Heart left ventricle (tissue), 16 donors: Measurements from ENCODE around the gene KCNMA1. TPM values are rescaled to one million over a fixed set of nuclear protein-coding genes. Genes with fewer than 3 reads are reported as not detected.

Experiments
- ATAC-seq, 4 donors: fragments of 200-7000 bp; cut with Tn5 transposase; one replicate each; pipeline ENCODE4 v1.9.1; 2020 to 2022; ENCODE audit warnings: moderate library complexity in 4 of 4, mild to moderate bottlenecking in 3 of 4, moderate number of reproducible peaks in 1 of 4
- DNase-seq, 5 donors: peaks; one replicate each; pipeline ENCODE4 v3.0.0-alpha.2; 2020
- H3K27ac ChIP-seq, 12 donors: fragments of 200-600 bp; sonication (generic) in 4 of 12; one replicate each; pipeline versions ENCODE4 v1.5.0 to v1.8.0; 2016 to 2022; ENCODE audit warnings: mild to moderate bottlenecking in 2 of 12
- H3K27me3 ChIP-seq, 9 donors: fragments of 200-600 bp; sonication (generic) in 2 of 9; one replicate each; pipeline versions ENCODE4 v1.5.1 to v1.8.0; 2016 to 2022; ENCODE audit warnings: mild to moderate bottlenecking in 3 of 9
- H3K36me3 ChIP-seq, 9 donors: fragments of 200-600 bp; sonication (generic) in 2 of 9; one replicate each; pipeline versions ENCODE4 v1.5.0 to v1.8.0; 2018 to 2022; ENCODE audit warnings: mild to moderate bottlenecking in 2 of 9
- H3K4me1 ChIP-seq, 12 donors: fragments of 200-600 bp; sonication (generic) in 4 of 12; one replicate each; pipeline versions ENCODE4 v1.5.0 to v1.8.0; 2016 to 2022; ENCODE audit warnings: mild to moderate bottlenecking in 3 of 12
- H3K4me3 ChIP-seq, 12 donors: fragments of 200-600 bp; sonication (generic) in 4 of 12; one replicate each; pipeline versions ENCODE4 v1.5.0 to v1.8.0; 2017 to 2022; ENCODE audit warnings: mild to moderate bottlenecking in 9 of 12, moderate library complexity in 4 of 12
- H3K9me3 ChIP-seq, 12 donors: fragments of 200-600 bp; sonication (generic) in 4 of 12; one replicate each; pipeline versions ENCODE4 v1.5.0 to v1.8.0; 2016 to 2022; ENCODE audit warnings: mild to moderate bottlenecking in 1 of 12
- CTCF ChIP-seq, 12 donors: fragments of 200-600 bp; sonication (generic) in 4 of 12; IDR thresholded peaks; one replicate each; pipeline versions ENCODE4 v1.5.0 to v1.8.0; 2018 to 2022; ENCODE audit warnings: antibody characterized with exemption in 12 of 12, mild to moderate bottlenecking in 5 of 12
- POLR2A ChIP-seq, 2 donors: fragments of 450-650 bp; IDR thresholded peaks; one replicate each; pipeline ENCODE4 v1.6.1; 2017; ENCODE audit warnings: antibody characterized with exemption in 2 of 2, mild to moderate bottlenecking in 2 of 2, moderate library complexity in 2 of 2
- WGBS, 4 donors: extraction: QIAGEN DNeasy Blood & Tissue Kit in 2 of 4; methylation state at CpG; one replicate each; pipeline versions ENCODE4 v1.1.5 to v1.1.7; 2013 to 2018; 5-methylcytosine and 5-hydroxymethylcytosine counted together
- intact Hi-C, 10 donors: fragments of 100-400 bp; cut with DNase I; formaldehyde crosslinking; loops; one replicate each; pipeline versions ENCODE4 v1.11.1 to v1.14.2; 2022
- polyA plus RNA-seq, 2 donors: library from polyadenylated mRNA; stranded (reverse); fragments of 200-250 nt; gene quantifications; one replicate each; pipeline ENCODE4 v1.2.3, GENCODE V29; 2013
- total RNA-seq, 9 donors: library from RNA; depleted of rRNA in 2 of 9; stranded (reverse); fragments of >200 nt in 2 of 9; fragmentation: NEBNext Ultra II Directional in 3 of 9; extraction: Animal tissue kit (Norgen Biotek cat#: 25700) in 3 of 9; gene quantifications; one replicate each; pipeline versions ENCODE4 v1.1.0 to v1.2.4, GENCODE V29; 2016 to 2023
- donor health status: ischemic (EF 13 %, LVEDD 7.1; RV severe dilation, severe dysfunction).
- donor health status: healthy with polysubstance abuse.
- donor health status: DM: no; HTN: yes; CAD: no.
- donor health status: DM: no; HTN: no; CAD: no.
- donor health status: ischemic (EF 25% LVEDD 6.9; RV normal size, moderate dysfunction).
- donor health status: ischemic (EF 25% LVEDD 5.7; RV mildly dilated, moderate dysfunction).
- donor health status: healthy.
- donor health status: DM: yes; HTN: yes; CAD: no.
- donor health status: ischemic (EF 35%, LVEDD 5.7; RV mildly dilated, moderate dysfunction).
- donor health status: nonischemic (EF 11% LVEDD 7.7; RV severe dilation, severe dysfunction).
- donor health status: DM: yes; HTN: yes; CAD: no.
- donor health status: PGD.
- donor health status: ischemic (EF 29% LVEDD 5.4; RV normal size, mild dysfunction).
- donor health status: nonischemic (EF 23%, LVEDD 6.1; RV moderate dilation, normal function).

The KCNMA1 gene
- total and polyA plus RNA-seq, 11 donors = 0.39 to 8.7 (median 1.7) TPM

- ATAC-seq (no peak), DNase-seq (no peak)
- 79 to 89% (median 86%) methylated on average over 2 of the region's 2 CpGs for WGBS, 4 donors
- Histone ChIP-seq H3K4me1 (peaks cover 0 to 5% (median 0%) of the 10 kb centered on the region in 12 donors), H3K27ac (no peak overlapping the region), H3K27me3 (no peaks in the 10 kb centered on the region), H3K4me3 (no peak overlapping the region), H3K9me3 (no peaks in the 10 kb centered on the region), H3K36me3 (no peaks in the 10 kb centered on the region)
- intact Hi-C loops = no loop called here
- TF ChIP-seq POLR2A (IDR thresholded peaks at IDR 0.05) (no peak), CTCF (IDR thresholded peaks at IDR 0.05) (no peak)
Observed at GRCh38 chr10:76915316-76915715, 722.3 kb downstream of the KCNMA1 start.

GRCh38 chr10:76911184-76911583 lies 726.4 kb downstream of the KCNMA1 start:
- intact Hi-C loops = no loop called here
- 76 to 89% (median 80%) methylated on average over 1 of the region's 1 CpG for WGBS, 4 donors
- Histone ChIP-seq H3K27ac (no peak overlapping the region), H3K4me1 (no peaks in the 10 kb centered on the region), H3K27me3 (no peaks in the 10 kb centered on the region), H3K36me3 (no peaks in the 10 kb centered on the region), H3K4me3 (no peak overlapping the region), H3K9me3 (no peaks in the 10 kb centered on the region)
- ATAC-seq (no peak), DNase-seq (no peak)
- TF ChIP-seq POLR2A (IDR thresholded peaks at IDR 0.05) (no peak), CTCF (IDR thresholded peaks at IDR 0.05) (no peak)

- DNase-seq (no peak), ATAC-seq (no peak)
- intact Hi-C loops = no loop called here
- H3K36me3 ChIP-seq = no peaks in the 10 kb centered on the region
- no peak overlapping the region for H3K4me3 ChIP-seq
- H3K9me3 ChIP-seq = no peaks in the 10 kb centered on the region
- H3K4me1 ChIP-seq = peaks cover 0 to under 1% (median 0%) of the 10 kb centered on the region in 12 donors
- TF ChIP-seq POLR2A (IDR thresholded peaks at IDR 0.05) = no peak
- H3K27me3 ChIP-seq = no peaks in the 10 kb centered on the region
- 87 to 93% (median 91%) methylated on average over 8 of the region's 8 CpGs for WGBS, 4 donors
- no peak overlapping the region for H3K27ac ChIP-seq
Observed at GRCh38 chr10:76910184-76910962, 727.2 kb downstream of the KCNMA1 start.

- TF ChIP-seq POLR2A (IDR thresholded peaks at IDR 0.05) = no peak
- no peak for TF ChIP-seq CTCF (IDR thresholded peaks at IDR 0.05)
- Histone ChIP-seq H3K4me1 (peaks cover 0 to 4% (median 0%) of the 10 kb centered on the region in 12 donors), H3K27ac (no peak overlapping the region), H3K9me3 (no peaks in the 10 kb centered on the region), H3K36me3 (no peaks in the 10 kb centered on the region), H3K27me3 (no peaks in the 10 kb centered on the region), H3K4me3 (no peak overlapping the region)
- ATAC-seq = no peak
- intact Hi-C loops = loop anchor here in 3 of 10 donors (10.0 kb wide), 2 partner anchors 281 to 351 kb away; no protein-coding TSS in a partner anchor
- 94 to 96% (median 95%) methylated on average over 2 of the region's 2 CpGs for WGBS, 4 donors
- DNase-seq = no peak
Observed at GRCh38 chr10:76906256-76906655, 731.4 kb downstream of the KCNMA1 start.
